ENCODE measurements around the gene NPC2. TPM values are rescaled to one million over a fixed set of nuclear protein-coding genes. Genes with fewer than 3 reads are reported as not detected.
"Not testable (repeated sequence)": the region's sequence is repeated elsewhere in the genome, so short reads cannot be mapped to it uniquely, and the experiment has no call there.

Gene NPC2
- total and polyA plus RNA-seq, 11 donors = 69.4 to 374 (median 135) TPM

DNA sequence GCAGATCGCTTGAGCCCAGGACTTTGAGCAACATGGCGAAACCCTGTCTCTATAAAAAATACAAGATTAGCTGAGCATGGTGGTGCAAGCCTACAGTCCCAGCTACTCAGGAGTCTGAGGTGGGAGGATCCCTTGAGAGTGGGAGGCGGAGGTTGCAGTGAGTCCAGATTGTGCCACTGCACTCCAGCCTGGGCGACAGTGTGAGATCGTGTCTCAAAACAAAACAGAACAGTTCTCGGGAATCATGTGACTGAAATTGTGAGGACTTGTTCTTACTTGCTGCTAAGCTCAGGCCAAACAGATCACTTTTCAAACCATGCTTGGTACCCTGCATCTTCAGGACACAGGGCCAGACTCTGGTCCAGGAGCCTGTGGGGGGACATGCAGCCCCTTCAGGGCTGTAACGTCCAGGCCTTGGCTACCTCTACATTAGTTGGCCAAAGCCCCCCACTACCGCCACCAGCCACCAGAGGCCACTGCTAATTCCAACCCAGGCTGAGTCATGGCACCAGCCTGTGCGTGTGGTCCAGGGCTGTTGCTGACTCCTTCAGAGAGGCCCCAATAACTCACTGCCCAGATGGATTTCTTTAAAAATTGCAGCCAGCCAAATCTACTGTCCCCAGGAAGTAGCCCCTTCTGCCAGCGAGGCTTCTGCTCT, 33.7 kb downstream of the NPC2 start:
- Histone ChIP-seq H3K27me3 (no peaks in the 10 kb centered on the region), H3K9me3 (no peaks in the 10 kb centered on the region), H3K36me3 (no peaks in the 10 kb centered on the region), H3K4me1 (no peaks in the 10 kb centered on the region), H3K27ac (no peak overlapping the region), H3K4me3 (no peak overlapping the region)
- no peak for DNase-seq
- intact Hi-C loops (cut with DNase I) = no loop called here
- TF ChIP-seq POLR2A (IDR thresholded peaks at IDR 0.05) = no peak
- TF ChIP-seq, protein P1, sequence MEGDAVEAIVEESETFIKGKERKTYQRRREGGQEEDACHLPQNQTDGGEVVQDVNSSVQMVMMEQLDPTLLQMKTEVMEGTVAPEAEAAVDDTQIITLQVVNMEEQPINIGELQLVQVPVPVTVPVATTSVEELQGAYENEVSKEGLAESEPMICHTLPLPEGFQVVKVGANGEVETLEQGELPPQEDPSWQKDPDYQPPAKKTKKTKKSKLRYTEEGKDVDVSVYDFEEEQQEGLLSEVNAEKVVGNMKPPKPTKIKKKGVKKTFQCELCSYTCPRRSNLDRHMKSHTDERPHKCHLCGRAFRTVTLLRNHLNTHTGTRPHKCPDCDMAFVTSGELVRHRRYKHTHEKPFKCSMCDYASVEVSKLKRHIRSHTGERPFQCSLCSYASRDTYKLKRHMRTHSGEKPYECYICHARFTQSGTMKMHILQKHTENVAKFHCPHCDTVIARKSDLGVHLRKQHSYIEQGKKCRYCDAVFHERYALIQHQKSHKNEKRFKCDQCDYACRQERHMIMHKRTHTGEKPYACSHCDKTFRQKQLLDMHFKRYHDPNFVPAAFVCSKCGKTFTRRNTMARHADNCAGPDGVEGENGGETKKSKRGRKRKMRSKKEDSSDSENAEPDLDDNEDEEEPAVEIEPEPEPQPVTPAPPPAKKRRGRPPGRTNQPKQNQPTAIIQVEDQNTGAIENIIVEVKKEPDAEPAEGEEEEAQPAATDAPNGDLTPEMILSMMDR (IDR thresholded peaks at IDR 0.05) = peak in 11 of 12 donors; percentile 18 to 54 (median 35)
- peak in 3 of 4 donors; percentile 63 to 71 (median 71) for ATAC-seq
- 77 to 83% (median 78%) methylated on average over 8 to 10 of the region's 10 CpGs for WGBS, 4 donors

DNA sequence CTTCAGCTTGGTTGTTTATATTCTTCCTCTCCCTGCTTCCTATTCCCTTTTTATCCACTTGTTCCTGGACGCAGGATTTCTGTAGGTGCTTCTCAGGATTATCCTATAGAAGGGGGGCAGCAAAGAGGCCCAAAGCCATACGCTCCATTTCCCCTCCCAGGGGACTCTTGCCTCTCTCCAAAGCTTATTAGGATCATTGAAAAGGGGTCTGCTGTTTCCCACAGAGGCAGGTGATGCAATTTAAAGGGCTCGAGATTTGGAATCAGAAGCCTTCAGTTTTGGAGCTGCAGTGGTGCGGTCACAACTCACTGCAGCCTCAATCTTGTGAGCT, 35.6 kb downstream of the NPC2 start:
- 81 to 90% (median 85%) methylated on average over 4 of the region's 4 CpGs for WGBS, 4 donors
- no peak overlapping the region for H3K27ac ChIP-seq
- no peak for DNase-seq
- H3K4me1 ChIP-seq = no peaks in the 10 kb centered on the region
- no peak for ATAC-seq
- no peaks in the 10 kb centered on the region for H3K27me3 ChIP-seq
- intact Hi-C loops (cut with DNase I) = no loop called here
- H3K36me3 ChIP-seq = no peaks in the 10 kb centered on the region
- H3K4me3 ChIP-seq = no peak overlapping the region
- TF ChIP-seq, protein P1 (IDR thresholded peaks at IDR 0.05) = no peak
- TF ChIP-seq POLR2A (IDR thresholded peaks at IDR 0.05) = no peak
- H3K9me3 ChIP-seq = no peaks in the 10 kb centered on the region

DNA sequence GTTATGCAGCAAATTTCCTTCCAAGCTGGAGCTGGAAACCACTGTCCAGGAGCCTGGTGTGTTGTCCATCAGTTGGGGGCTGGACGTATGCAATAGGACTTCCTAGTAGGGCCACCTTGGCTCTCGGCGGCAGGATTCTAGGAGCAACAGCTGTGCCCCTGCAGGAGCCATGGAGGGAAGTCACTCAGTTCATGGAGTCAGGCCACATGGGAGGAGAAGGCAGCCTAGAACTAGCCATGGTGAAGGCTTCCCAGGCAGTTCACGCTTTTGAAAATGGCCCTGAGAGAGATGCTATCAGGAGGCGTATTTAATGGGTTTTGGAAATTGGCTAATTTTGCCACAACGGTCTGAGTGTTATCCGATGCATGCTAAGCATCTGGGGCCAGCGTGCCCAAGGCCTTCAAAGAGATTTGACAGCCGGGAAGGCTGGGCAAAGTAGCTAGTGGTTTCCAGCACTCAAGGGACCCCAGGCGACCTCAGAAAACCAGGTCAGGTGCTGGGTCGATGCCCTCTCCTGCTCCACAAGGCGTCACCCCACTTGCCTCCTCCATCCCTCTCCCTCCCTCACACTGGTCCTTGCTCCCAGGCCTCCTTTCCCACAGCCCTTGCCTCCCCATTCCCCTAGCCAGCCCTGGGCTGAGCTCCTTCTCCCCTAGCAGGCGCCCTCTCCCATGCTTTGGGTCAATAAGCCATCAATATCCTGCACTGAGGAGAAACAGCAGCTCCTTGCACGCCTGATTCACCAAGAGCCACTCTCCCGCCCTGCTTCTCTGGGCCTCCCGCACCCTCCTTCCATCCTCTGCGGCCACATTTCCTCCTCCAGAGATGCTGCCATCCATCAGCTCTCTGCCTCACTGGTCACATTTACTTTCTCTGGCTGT, 36.2 kb downstream of the NPC2 start:
- WGBS, 4 donors = 84 to 87% (median 85%) methylated on average over 17 of the region's 17 CpGs
- Histone ChIP-seq H3K36me3 (no peaks in the 10 kb centered on the region), H3K27ac (no peak overlapping the region), H3K4me1 (no peaks in the 10 kb centered on the region), H3K4me3 (no peak overlapping the region), H3K27me3 (no peaks in the 10 kb centered on the region), H3K9me3 (no peaks in the 10 kb centered on the region)
- DNase-seq = no peak
- no peak for ATAC-seq
- no peak for TF ChIP-seq POLR2A (IDR thresholded peaks at IDR 0.05)
- intact Hi-C loops (cut with DNase I) = no loop called here

DNA sequence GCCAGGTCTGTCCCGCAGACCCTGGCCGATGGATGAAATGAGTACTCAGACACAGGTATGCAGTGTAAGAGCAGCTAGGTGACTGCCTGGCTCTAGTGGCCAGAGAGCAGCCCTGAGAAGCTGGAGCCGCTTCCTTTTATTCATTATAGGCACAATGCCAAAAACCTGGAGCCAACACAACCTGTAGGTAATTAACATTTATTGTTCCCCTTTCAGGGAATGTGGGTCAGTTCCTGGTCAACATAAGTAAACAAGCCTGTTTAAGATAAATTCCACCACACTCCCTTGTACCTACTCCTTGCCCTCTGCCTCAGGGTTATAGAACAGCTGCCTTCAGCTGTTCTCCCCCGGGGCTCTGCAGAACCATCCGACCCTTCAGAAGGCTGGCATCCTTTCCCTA, 38.7 kb downstream of the NPC2 start:
- H3K4me1 ChIP-seq; H3K36me3 ChIP-seq; ATAC-seq; H3K4me3 ChIP-seq; H3K9me3 ChIP-seq; H3K27me3 ChIP-seq; intact Hi-C loops (cut with DNase I); H3K27ac ChIP-seq; DNase-seq: not testable (repeated sequence)
- WGBS, 4 donors = 75 to 82% (median 80%) methylated on average over 5 of the region's 5 CpGs

DNA sequence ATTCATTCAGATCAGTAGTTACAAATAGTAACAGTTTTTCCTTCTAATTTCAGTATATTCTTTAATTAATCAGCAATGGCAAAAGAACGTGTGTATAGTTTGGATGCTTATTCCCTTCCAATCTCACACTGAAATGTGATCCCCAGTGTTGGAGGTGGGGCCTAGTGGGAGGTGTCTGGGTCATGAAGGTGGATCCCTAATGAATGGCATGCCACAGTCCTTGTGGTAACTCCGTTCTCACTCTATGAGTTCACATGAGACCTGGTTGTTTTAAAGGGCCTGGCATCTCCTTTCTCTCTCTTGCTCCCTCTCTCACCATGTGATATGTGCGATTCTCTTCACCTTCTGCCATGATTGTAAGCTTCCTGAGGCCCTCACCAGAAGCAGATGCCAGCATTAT, 48.2 kb downstream of the NPC2 start:
- Histone ChIP-seq H3K4me3 (no peak overlapping the region), H3K9me3 (no peaks in the 10 kb centered on the region), H3K36me3 (no peaks in the 10 kb centered on the region), H3K27me3 (no peaks in the 10 kb centered on the region), H3K4me1 (no peaks in the 10 kb centered on the region), H3K27ac (no peak overlapping the region)
- intact Hi-C loops (cut with DNase I) = no loop called here
- TF ChIP-seq, protein P1 (IDR thresholded peaks at IDR 0.05) = no peak
- no peak for TF ChIP-seq POLR2A (IDR thresholded peaks at IDR 0.05)
- DNase-seq (no peak), ATAC-seq (no peak)
- 24 to 37% (median 32%) methylated on average over 3 of the region's 3 CpGs for WGBS, 4 donors
